Naive thymus-derived CD4-positive, alpha-beta T cell (primary cell): ENCODE results near the gene KRTAP3-2. TPM values are rescaled to one million over a fixed set of nuclear protein-coding genes. Genes with fewer than 3 reads are reported as not detected.

ENCODE experiments used
- ATAC-seq: fragments of 150-1000 bp; cut with Tn5 transposase; 2 replicates; pipeline ENCODE4 v1.10.0; 2021; ENCODE audit warnings: mild to moderate bottlenecking, moderate library complexity
- CTCF ChIA-PET: fragments of 350-600 bp; sonication (Branson Sonifier 250); formaldehyde crosslinking; loops from one replicate; lab custom pipeline; 2021; ENCODE audit warnings: antibody characterized with exemption; lab: Charles Lee
- POLR2A ChIA-PET: fragments of 350-600 bp; sonication (Branson Sonifier 250); formaldehyde crosslinking; loops from one replicate; lab custom pipeline; 2021; ENCODE audit warnings: antibody characterized with exemption, inconsistent platforms; lab: Charles Lee
- DNase-seq, 9 donors: peaks; one replicate each; pipeline versions ENCODE4 v3.0.0 to v3.0.0-alpha.2; 2020 to 2022; ENCODE audit warnings: mixed read lengths in 1 of 9
- H3K27ac ChIP-seq: one replicate; pipeline ENCODE4 v1.7.0; 2013; ENCODE audit warnings: mild to moderate bottlenecking, low read depth, low read length, moderate library complexity
- H3K27me3 ChIP-seq, 2 donors: one replicate each; pipeline ENCODE4 v1.7.0; 2013; ENCODE audit warnings: low read length in 2 of 2, mild to moderate bottlenecking in 2 of 2, moderate library complexity in 2 of 2; ENCODE audit not compliant: control insufficient read depth in 2 of 2, insufficient read depth in 2 of 2
- H3K36me3 ChIP-seq, 3 experiments: 1 replicate in 2 of 3; 2 replicates in 1 of 3; pipeline ENCODE4 v1.7.0; 2013; ENCODE audit warnings: low read length in 3 of 3, mild to moderate bottlenecking in 3 of 3, moderate library complexity in 1 of 3; ENCODE audit not compliant: insufficient read depth in 3 of 3, control insufficient read depth in 2 of 3
- H3K4me1 ChIP-seq, 2 donors: one replicate each; pipeline ENCODE4 v1.7.0; 2013; ENCODE audit warnings: low read length in 2 of 2, mild to moderate bottlenecking in 2 of 2, moderate library complexity in 1 of 2; ENCODE audit not compliant: control insufficient read depth in 2 of 2, insufficient read depth in 2 of 2
- H3K4me3 ChIP-seq: 2 replicates; pipeline ENCODE4 v1.7.0; 2013; ENCODE audit warnings: mild to moderate bottlenecking, low read length
- H3K9me3 ChIP-seq, 3 experiments: 1 replicate in 2 of 3; 2 replicates in 1 of 3; pipeline ENCODE4 v1.7.0; 2013; ENCODE audit warnings: low read length in 3 of 3; ENCODE audit not compliant: control insufficient read depth in 2 of 3
- H3K27ac Mint-ChIP-seq, 9 donors: one replicate each; pipeline ENCODE4 v1.8.0; 2020 to 2022; ENCODE audit warnings: mixed read lengths in 9 of 9, mild to moderate bottlenecking in 8 of 9, moderate library complexity in 5 of 9, inconsistent platforms in 2 of 9
- H3K27me3 Mint-ChIP-seq, 5 donors: one replicate each; pipeline ENCODE4 v1.8.0; 2021 to 2022; ENCODE audit warnings: mixed read lengths in 5 of 5, mild to moderate bottlenecking in 1 of 5
- H3K36me3 Mint-ChIP-seq, 5 donors: one replicate each; pipeline ENCODE4 v1.8.0; 2020 to 2022; ENCODE audit warnings: mixed read lengths in 5 of 5, mild to moderate bottlenecking in 3 of 5, inconsistent platforms in 1 of 5
- H3K4me1 Mint-ChIP-seq, 7 donors: one replicate each; pipeline ENCODE4 v1.8.0; 2020 to 2022; ENCODE audit warnings: mixed read lengths in 7 of 7, mild to moderate bottlenecking in 3 of 7, inconsistent platforms in 1 of 7
- H3K4me3 Mint-ChIP-seq, 10 donors: one replicate each; pipeline ENCODE4 v1.8.0; 2020 to 2022; ENCODE audit warnings: mild to moderate bottlenecking in 10 of 10, mixed read lengths in 10 of 10, moderate library complexity in 6 of 10, inconsistent platforms in 2 of 10
- H3K9me3 Mint-ChIP-seq, 11 donors: one replicate each; pipeline ENCODE4 v1.8.0; 2020 to 2022; ENCODE audit warnings: mixed read lengths in 11 of 11, mild to moderate bottlenecking in 4 of 11, inconsistent platforms in 1 of 11, moderate library complexity in 1 of 11
- intact Hi-C, 2 donors: fragments of 100-400 bp; cut with micrococcal nuclease; formaldehyde crosslinking; loops; one replicate each; pipeline ENCODE4 v1.15.1; 2023
- polyA plus RNA-seq, 2 donors: library from polyadenylated mRNA; unstranded; fragments of 300-500 nt; fragmentation: Illumina TruSeq; gene quantifications; one replicate each; pipeline ENCODE4 v1.2.3, GENCODE V29; 2021
- total RNA-seq, 6 experiments: library from RNA in 5 of 6; stranded (reverse) in 5 of 6; gene quantifications; 1 replicate in 5 of 6; 2 replicates in 1 of 6; pipeline ENCODE4 v1.2.3 and lab custom pipeline; 2021 to 2026

Gene KRTAP3-2
- total and polyA plus RNA-seq, 7 experiments from 2014 or later = not detected

DNA sequence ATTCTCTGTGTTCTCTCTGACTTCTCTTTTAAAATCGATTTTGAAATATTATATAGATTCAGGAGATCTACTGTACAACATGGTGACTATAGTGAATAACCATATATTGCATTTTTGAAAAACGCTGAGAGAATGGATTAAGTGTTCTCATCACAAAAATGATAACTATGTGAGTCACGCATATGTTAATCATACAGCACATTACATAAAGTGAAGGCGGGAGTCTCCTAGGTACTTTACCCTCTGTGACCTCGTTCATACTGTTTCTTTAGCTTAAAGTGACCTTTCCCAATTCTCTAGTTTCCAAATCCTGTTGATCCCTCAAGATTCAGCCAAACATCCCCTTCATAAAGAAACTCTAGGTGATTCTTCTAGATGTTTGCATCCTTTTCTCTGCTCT is 3.1 kb upstream of the KRTAP3-2 start:
- no peak for DNase-seq
- CTCF ChIA-PET = no interaction called here
- Mint-ChIP-seq H3K27me3 (peaks cover 6 to 23% (median 17%) of the 10 kb centered on the region in 5 donors), H3K27ac (no peak overlapping the region), H3K4me3 (no peak overlapping the region), H3K4me1 (no peaks in the 10 kb centered on the region), H3K9me3 (peaks cover 0 to 1% (median 0%) of the 10 kb centered on the region in 11 donors), H3K36me3 (no peaks in the 10 kb centered on the region)
- H3K4me3 ChIP-seq = no peak overlapping the region
- POLR2A ChIA-PET = no interaction called here
- no peaks in the 10 kb centered on the region for H3K36me3 ChIP-seq
- intact Hi-C loops = no loop called here
- no peak overlapping the region for H3K27ac ChIP-seq
- no peak for ATAC-seq
- no peaks in the 10 kb centered on the region for H3K27me3 ChIP-seq
- H3K9me3 ChIP-seq = no peaks in the 10 kb centered on the region
- H3K4me1 ChIP-seq = no peaks in the 10 kb centered on the region

DNA sequence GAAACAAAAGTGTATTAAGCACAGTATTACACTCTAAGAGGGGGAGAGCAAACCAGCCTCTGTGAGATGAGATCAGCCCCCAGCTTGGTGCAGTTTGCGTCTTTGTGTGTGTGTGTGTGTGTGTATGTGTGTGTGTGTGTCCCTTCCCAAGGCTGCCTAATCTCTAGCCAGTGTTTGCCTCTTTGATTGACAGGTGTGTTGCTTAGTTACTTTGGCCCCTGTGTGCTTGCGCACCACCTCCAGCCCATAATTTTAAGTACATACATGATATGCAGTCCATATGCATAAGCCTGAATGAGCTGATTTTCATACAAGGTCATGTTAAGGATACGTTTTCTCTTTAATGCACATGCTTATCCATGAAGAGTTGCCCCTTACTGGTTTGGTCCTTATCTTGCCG is 2.1 kb upstream of the KRTAP3-2 start:
- Mint-ChIP-seq H3K4me3 (no peak overlapping the region), H3K4me1 (no peaks in the 10 kb centered on the region), H3K27ac (no peak overlapping the region), H3K36me3 (no peaks in the 10 kb centered on the region), H3K9me3 (peaks cover 0 to 1% (median 0%) of the 10 kb centered on the region in 11 donors), H3K27me3 (peaks cover 9 to 33% (median 26%) of the 10 kb centered on the region in 5 donors)
- DNase-seq (no peak), ATAC-seq (no peak)
- no peaks in the 10 kb centered on the region for H3K4me1 ChIP-seq
- H3K27me3 ChIP-seq = no peaks in the 10 kb centered on the region
- no peaks in the 10 kb centered on the region for H3K9me3 ChIP-seq
- no peaks in the 10 kb centered on the region for H3K36me3 ChIP-seq
- no peak overlapping the region for H3K27ac ChIP-seq
- H3K4me3 ChIP-seq = no peak overlapping the region
- CTCF ChIA-PET = no interaction called here
- POLR2A ChIA-PET = no interaction called here
- intact Hi-C loops = no loop called here

- Histone ChIP-seq H3K36me3 (no peaks in the 10 kb centered on the region), H3K4me1 (no peaks in the 10 kb centered on the region), H3K27me3 (peaks cover 0 to 4% of the 10 kb centered on the region in 2 donors), H3K27ac (no peak overlapping the region), H3K9me3 (no peaks in the 10 kb centered on the region), H3K4me3 (no peak overlapping the region)
- Mint-ChIP-seq H3K4me1 (no peaks in the 10 kb centered on the region), H3K4me3 (no peak overlapping the region), H3K27ac (no peak overlapping the region), H3K36me3 (peaks cover 0 to 3% (median 0%) of the 10 kb centered on the region in 5 donors), H3K9me3 (peaks cover 0 to 1% (median 0%) of the 10 kb centered on the region in 11 donors), H3K27me3 (peaks cover 22 to 53% (median 48%) of the 10 kb centered on the region in 5 donors)
- DNase-seq (no peak), ATAC-seq (no peak)
- intact Hi-C loops = no loop called here
- ChIA-PET CTCF (no interaction called here), POLR2A (no interaction called here)
Measured at GRCh38 chr17:40997361-40997760, 2.3 kb downstream of the KRTAP3-2 start.

DNA sequence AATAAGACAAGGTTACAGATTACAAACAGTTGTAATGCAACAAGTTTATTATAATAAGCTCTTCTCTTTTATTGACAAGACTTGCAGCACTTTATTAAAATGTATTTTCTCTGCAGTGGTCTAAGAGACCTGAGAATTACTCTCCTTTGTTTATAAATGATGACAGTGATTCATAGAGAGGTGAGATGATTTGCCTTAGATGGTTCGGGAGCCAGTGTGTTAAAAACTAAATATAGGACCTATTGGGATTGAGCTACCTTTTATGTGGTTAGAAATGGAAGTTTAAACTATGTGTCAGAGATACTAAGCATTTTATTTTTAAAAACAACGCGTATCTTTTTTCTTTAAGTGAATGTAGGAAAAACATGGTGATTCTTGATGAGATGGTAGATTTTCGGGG is 2.9 kb downstream of the KRTAP3-2 start:
- ChIA-PET CTCF (no interaction called here), POLR2A (no interaction called here)
- Histone ChIP-seq H3K27ac (no peak overlapping the region), H3K4me1 (no peaks in the 10 kb centered on the region), H3K36me3 (no peaks in the 10 kb centered on the region), H3K9me3 (no peaks in the 10 kb centered on the region), H3K27me3 (peaks cover 0 to 4% of the 10 kb centered on the region in 2 donors), H3K4me3 (no peak overlapping the region)
- intact Hi-C loops = no loop called here
- Mint-ChIP-seq H3K4me1 (no peaks in the 10 kb centered on the region), H3K27me3 (peaks cover 25 to 58% (median 51%) of the 10 kb centered on the region in 5 donors), H3K27ac (no peak overlapping the region), H3K36me3 (peaks cover 0 to 6% (median 0%) of the 10 kb centered on the region in 5 donors), H3K9me3 (peaks cover 0 to 1% (median 0%) of the 10 kb centered on the region in 11 donors), H3K4me3 (no peak overlapping the region)
- DNase-seq (no peak), ATAC-seq (no peak)

- Mint-ChIP-seq H3K27me3 (peaks cover 25 to 61% (median 56%) of the 10 kb centered on the region in 5 donors), H3K4me1 (no peaks in the 10 kb centered on the region), H3K27ac (no peak overlapping the region), H3K4me3 (no peak overlapping the region), H3K36me3 (peaks cover 0 to 6% (median 0%) of the 10 kb centered on the region in 5 donors), H3K9me3 (peaks cover 0 to 2% (median 0%) of the 10 kb centered on the region in 11 donors)
- ATAC-seq (no peak), DNase-seq (no peak)
- intact Hi-C loops = no loop called here
- Histone ChIP-seq H3K4me3 (no peak overlapping the region), H3K27me3 (peaks cover 0 to 4% of the 10 kb centered on the region in 2 donors), H3K9me3 (no peaks in the 10 kb centered on the region), H3K27ac (no peak overlapping the region), H3K4me1 (no peaks in the 10 kb centered on the region), H3K36me3 (no peaks in the 10 kb centered on the region)
- ChIA-PET CTCF (no interaction called here), POLR2A (no interaction called here)
Measured at GRCh38 chr17:40995116-40995515, 4.6 kb downstream of the KRTAP3-2 start.

GRCh38 chr17:40993839-40994238 is 5.9 kb downstream of the KRTAP3-2 start, which contains the start of gene KRTAP3-3:
KRTAP3-3 (minus strand) TSS chr17:40994164; CDS start chr17:40994097, 67 bp downstream.
- ATAC-seq (no peak), DNase-seq (no peak)
- no peak within 1 kb of the TSS for H3K27ac ChIP-seq
- intact Hi-C loops = no loop called here
- Mint-ChIP-seq H3K27me3 (peaks cover 23 to 57% (median 53%) of the 10 kb centered on the region in 5 donors), H3K9me3 (peaks cover 0 to 2% (median 0%) of the 10 kb centered on the region in 11 donors), H3K4me3 (no peak within 1 kb of the TSS), H3K27ac (no peak within 1 kb of the TSS), H3K36me3 (peaks cover 0 to 6% (median 0%) of the 10 kb centered on the region in 5 donors), H3K4me1 (no peaks in the 10 kb centered on the region)
- ChIA-PET POLR2A (no interaction called here), CTCF (no interaction called here)
- no peaks in the 10 kb centered on the region for H3K36me3 ChIP-seq
- no peaks in the 10 kb centered on the region for H3K4me1 ChIP-seq
- H3K27me3 ChIP-seq = peaks cover 0 to 4% of the 10 kb centered on the region in 2 donors
- no peak within 1 kb of the TSS for H3K4me3 ChIP-seq
- no peaks in the 10 kb centered on the region for H3K9me3 ChIP-seq

- Histone ChIP-seq H3K4me1 (no peaks in the 10 kb centered on the region), H3K36me3 (no peaks in the 10 kb centered on the region), H3K4me3 (no peak overlapping the region), H3K27ac (no peak overlapping the region), H3K9me3 (no peaks in the 10 kb centered on the region), H3K27me3 (peaks cover 0 to 4% of the 10 kb centered on the region in 2 donors)
- POLR2A ChIA-PET = no interaction called here
- peaks cover 19 to 57% (median 47%) of the 10 kb centered on the region in 5 donors for H3K27me3 Mint-ChIP-seq
- CTCF ChIA-PET = interaction anchor here (0.7 kb wide), 1 partner anchor 58 kb away, joined by 3 read pairs; no protein-coding TSS in a partner anchor
- DNase-seq = no peak
- H3K27ac Mint-ChIP-seq = no peak overlapping the region
- peaks cover 0 to 6% (median 0%) of the 10 kb centered on the region in 5 donors for H3K36me3 Mint-ChIP-seq
- intact Hi-C loops = no loop called here
- H3K9me3 Mint-ChIP-seq = peaks cover 0 to 2% (median 0%) of the 10 kb centered on the region in 11 donors
- no peak for ATAC-seq
- no peaks in the 10 kb centered on the region for H3K4me1 Mint-ChIP-seq
- H3K4me3 Mint-ChIP-seq = no peak overlapping the region
Measured at GRCh38 chr17:40993084-40993483, 6.6 kb downstream of the KRTAP3-2 start.
